Measurements from ENCODE around the gene ASB2.
A peak's percentile ranks its signal among the peaks of the same experiment; 100 is the strongest.

The ASB2 gene

GRCh38 chr14:94005324-94006073, 29.1 kb upstream of the ASB2 start:
- Histone ChIP-seq H4K20me1 (ENCODE audit: insufficient read depth, low read length) (no peaks in the 10 kb centered on the region), H3K9me3 (ENCODE audit: insufficient read depth, low read length) (no peaks in the 10 kb centered on the region), H3K27me3 (ENCODE audit: low read depth, low read length) (peaks cover 13% of the 10 kb centered on the region; the same call in 1 of the 2 replicates), H3K4me3 (ENCODE audit: low read length) (peak overlapping the region; percentile 49), H3K9ac (ENCODE audit: low read length) (no peak overlapping the region), H3K4me1 (ENCODE audit: low read length) (peaks cover 30% of the 10 kb centered on the region), H3K27ac (ENCODE audit: low read length) (no peak overlapping the region), H3K79me2 (ENCODE audit: low read length) (no peaks in the 10 kb centered on the region), H2AFZ (ENCODE audit: low read depth, low read length) (peak overlapping the region; percentile 46; the same call in 1 of the 2 replicates), H3K36me3 (replicated peaks; ENCODE audit: low read depth, low read length) (no peaks in the 10 kb centered on the region), H3K4me2 (ENCODE audit: low read length) (peak overlapping the region; percentile 67)
- no peak for TF ChIP-seq EZH2phosphoT487 (IDR thresholded peaks at IDR 0.05; ENCODE audit: low read depth)
- TF ChIP-seq, protein P1, sequence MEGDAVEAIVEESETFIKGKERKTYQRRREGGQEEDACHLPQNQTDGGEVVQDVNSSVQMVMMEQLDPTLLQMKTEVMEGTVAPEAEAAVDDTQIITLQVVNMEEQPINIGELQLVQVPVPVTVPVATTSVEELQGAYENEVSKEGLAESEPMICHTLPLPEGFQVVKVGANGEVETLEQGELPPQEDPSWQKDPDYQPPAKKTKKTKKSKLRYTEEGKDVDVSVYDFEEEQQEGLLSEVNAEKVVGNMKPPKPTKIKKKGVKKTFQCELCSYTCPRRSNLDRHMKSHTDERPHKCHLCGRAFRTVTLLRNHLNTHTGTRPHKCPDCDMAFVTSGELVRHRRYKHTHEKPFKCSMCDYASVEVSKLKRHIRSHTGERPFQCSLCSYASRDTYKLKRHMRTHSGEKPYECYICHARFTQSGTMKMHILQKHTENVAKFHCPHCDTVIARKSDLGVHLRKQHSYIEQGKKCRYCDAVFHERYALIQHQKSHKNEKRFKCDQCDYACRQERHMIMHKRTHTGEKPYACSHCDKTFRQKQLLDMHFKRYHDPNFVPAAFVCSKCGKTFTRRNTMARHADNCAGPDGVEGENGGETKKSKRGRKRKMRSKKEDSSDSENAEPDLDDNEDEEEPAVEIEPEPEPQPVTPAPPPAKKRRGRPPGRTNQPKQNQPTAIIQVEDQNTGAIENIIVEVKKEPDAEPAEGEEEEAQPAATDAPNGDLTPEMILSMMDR (IDR thresholded peaks at IDR 0.05; ENCODE audit: low read depth, low read length): peak; percentile 61

GRCh38 chr14:94004015-94004414, 27.6 kb upstream of the ASB2 start:
- H3K27me3 ChIP-seq (ENCODE audit: low read depth, low read length): peaks cover 13% of the 10 kb centered on the region; the same call in 1 of the 2 replicates
- H3K27ac ChIP-seq (ENCODE audit: low read length): no peak overlapping the region
- H4K20me1 ChIP-seq (ENCODE audit: insufficient read depth, low read length): no peaks in the 10 kb centered on the region
- no peak overlapping the region for H3K4me2 ChIP-seq (ENCODE audit: low read length)
- no peak for TF ChIP-seq EZH2phosphoT487 (IDR thresholded peaks at IDR 0.05; ENCODE audit: low read depth)
- TF ChIP-seq, protein P1 (IDR thresholded peaks at IDR 0.05; ENCODE audit: low read depth, low read length): no peak
- no peaks in the 10 kb centered on the region for H3K36me3 ChIP-seq (replicated peaks; ENCODE audit: low read depth, low read length)
- H3K79me2 ChIP-seq (ENCODE audit: low read length): no peaks in the 10 kb centered on the region
- no peak overlapping the region for H2AFZ ChIP-seq (ENCODE audit: low read depth, low read length)
- H3K4me3 ChIP-seq (ENCODE audit: low read length): no peak overlapping the region
- no peak overlapping the region for H3K9ac ChIP-seq (ENCODE audit: low read length)
- H3K4me1 ChIP-seq (ENCODE audit: low read length): peaks cover 22% of the 10 kb centered on the region
- H3K9me3 ChIP-seq (ENCODE audit: insufficient read depth, low read length): no peaks in the 10 kb centered on the region

GRCh38 chr14:94003397-94003796, 27.0 kb upstream of the ASB2 start:
- Histone ChIP-seq H3K9ac (ENCODE audit: low read length) (no peak overlapping the region), H3K4me2 (ENCODE audit: low read length) (no peak overlapping the region), H4K20me1 (ENCODE audit: insufficient read depth, low read length) (no peaks in the 10 kb centered on the region), H2AFZ (ENCODE audit: low read depth, low read length) (no peak overlapping the region), H3K4me1 (ENCODE audit: low read length) (peaks cover 22% of the 10 kb centered on the region), H3K27me3 (ENCODE audit: low read depth, low read length) (0 out of 2 replicates have a peak, but pooled peaks cover 13% of the 10 kb centered on the region), H3K4me3 (ENCODE audit: low read length) (no peak overlapping the region), H3K9me3 (ENCODE audit: insufficient read depth, low read length) (no peaks in the 10 kb centered on the region), H3K27ac (ENCODE audit: low read length) (no peak overlapping the region), H3K79me2 (ENCODE audit: low read length) (no peaks in the 10 kb centered on the region), H3K36me3 (replicated peaks; ENCODE audit: low read depth, low read length) (no peaks in the 10 kb centered on the region)
- no peak for TF ChIP-seq EZH2phosphoT487 (IDR thresholded peaks at IDR 0.05; ENCODE audit: low read depth)
- TF ChIP-seq, protein P1 (IDR thresholded peaks at IDR 0.05; ENCODE audit: low read depth, low read length): no peak

DNA sequence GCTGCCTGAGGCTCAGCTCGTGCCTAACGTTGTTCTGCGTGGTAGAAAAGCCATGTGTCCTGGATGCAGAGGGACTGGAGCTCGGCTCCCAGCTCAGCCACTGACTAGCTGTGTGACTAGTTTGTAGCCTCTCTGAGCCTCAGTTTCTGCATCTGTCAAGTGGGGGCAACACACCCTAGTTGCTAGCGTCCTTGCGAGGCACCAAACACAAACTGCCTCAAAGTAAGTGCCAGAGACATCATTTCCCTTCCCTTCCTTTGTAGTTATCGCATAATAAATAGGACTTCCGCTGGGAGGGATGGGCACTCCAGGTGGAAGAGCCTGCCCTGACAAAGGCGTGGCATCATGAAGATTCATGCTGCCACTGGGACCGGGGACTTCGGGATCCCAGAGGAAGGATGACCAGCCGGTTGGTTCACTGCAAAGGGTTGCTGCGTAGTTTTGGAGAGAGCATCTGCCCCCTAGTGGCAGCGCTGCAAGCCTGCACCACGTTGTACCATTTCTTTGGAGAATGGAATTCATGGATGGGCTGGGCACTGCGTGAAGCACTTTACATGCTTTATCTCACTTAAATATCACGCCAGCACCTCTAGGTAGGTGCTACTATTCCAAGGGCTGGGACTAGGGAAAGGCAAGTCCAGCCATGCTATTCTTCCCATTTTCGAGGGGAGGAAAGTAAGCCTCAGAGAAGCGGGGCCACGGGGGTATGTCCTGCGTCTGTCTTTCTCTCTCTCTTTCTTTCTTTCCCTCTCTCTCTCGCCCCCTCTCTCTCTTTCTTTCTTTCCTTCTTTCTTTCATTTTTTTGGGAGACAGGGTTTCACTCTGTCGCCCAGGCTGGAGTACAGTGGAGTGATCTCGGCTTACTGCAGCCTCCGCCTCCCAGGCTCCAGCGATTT, 25.4 kb upstream of the ASB2 start:
- Histone ChIP-seq H3K9ac (ENCODE audit: low read length) (no peak overlapping the region; the same call in 1 of the 2 replicates), H3K4me2 (ENCODE audit: low read length) (peak overlapping the region; percentile 89), H3K9me3 (ENCODE audit: insufficient read depth, low read length) (no peaks in the 10 kb centered on the region), H3K27me3 (ENCODE audit: low read depth, low read length) (0 out of 2 replicates have a peak, but pooled peaks cover 13% of the 10 kb centered on the region), H3K79me2 (ENCODE audit: low read length) (no peaks in the 10 kb centered on the region), H3K27ac (ENCODE audit: low read length) (no peak overlapping the region), H3K4me1 (ENCODE audit: low read length) (peaks cover 22% of the 10 kb centered on the region), H3K36me3 (replicated peaks; ENCODE audit: low read depth, low read length) (no peaks in the 10 kb centered on the region), H3K4me3 (ENCODE audit: low read length) (peak overlapping the region; percentile 57), H2AFZ (ENCODE audit: low read depth, low read length) (peak overlapping the region; percentile 81), H4K20me1 (ENCODE audit: insufficient read depth, low read length) (no peaks in the 10 kb centered on the region)
- no peak for TF ChIP-seq EZH2phosphoT487 (IDR thresholded peaks at IDR 0.05; ENCODE audit: low read depth)
- TF ChIP-seq, protein P1 (IDR thresholded peaks at IDR 0.05; ENCODE audit: low read depth, low read length): peak; percentile 98
